GM21737 (cell line): ENCODE data around the gene SCN2B.

ENCODE experiments used
- ATAC-seq: cut with Tn5 transposase; IDR thresholded peaks from one replicate; pipeline ENCODE4 v1.9.1; 2021; ENCODE audit warnings: mild to moderate bottlenecking, moderate library complexity; ENCODE audit not compliant: unreplicated experiment

Gene SCN2B

GRCh38 chr11:118175031-118175992 is 1.1 kb downstream of the SCN2B start:
- no peak for ATAC-seq

- ATAC-seq, result no peak
Measured at GRCh38 chr11:118174006-118174567, 2.4 kb downstream of the SCN2B start.

- no peak for ATAC-seq
Measured at GRCh38 chr11:118172356-118172755, 4.1 kb downstream of the SCN2B start.

GRCh38 chr11:118171269-118172062 is 5.0 kb downstream of the SCN2B start:
- no peak for ATAC-seq

- no peak for ATAC-seq
Measured at GRCh38 chr11:118170882-118171268, 5.6 kb downstream of the SCN2B start.

- ATAC-seq, result no peak
Measured at GRCh38 chr11:118170231-118170630, 6.2 kb downstream of the SCN2B start.

- no peak for ATAC-seq
Measured at GRCh38 chr11:118169300-118170140, 6.9 kb downstream of the SCN2B start.

- ATAC-seq, result no peak
Measured at GRCh38 chr11:118168751-118169150, 7.7 kb downstream of the SCN2B start.

- ATAC-seq, result no peak
Measured at GRCh38 chr11:118168316-118168715, 8.1 kb downstream of the SCN2B start.

GRCh38 chr11:118167906-118168305 is 8.5 kb downstream of the SCN2B start:
- ATAC-seq, result no peak

- ATAC-seq, result no peak
Measured at GRCh38 chr11:118167253-118167652, 9.2 kb downstream of the SCN2B start.

GRCh38 chr11:118166641-118167040 is 9.8 kb downstream of the SCN2B start:
- no peak for ATAC-seq

GRCh38 chr11:118164885-118165284 is 11.6 kb downstream of the SCN2B start:
- ATAC-seq, result no peak

- no peak for ATAC-seq
Measured at GRCh38 chr11:118163494-118163893, 12.9 kb downstream of the SCN2B start.

- no peak for ATAC-seq
Measured at GRCh38 chr11:118162846-118163245, 13.6 kb downstream of the SCN2B start.

- ATAC-seq, result no peak
Measured at GRCh38 chr11:118161786-118162185, 14.7 kb downstream of the SCN2B start.

GRCh38 chr11:118157186-118157895 is 19.1 kb downstream of the SCN2B start:
- ATAC-seq, result no peak

GRCh38 chr11:118156531-118157185 is 19.8 kb downstream of the SCN2B start:
- no peak for ATAC-seq

- no peak for ATAC-seq
Measured at GRCh38 chr11:118155776-118156530, 20.5 kb downstream of the SCN2B start.
